ENCODE data around the gene DTX3L. TPM values are rescaled to one million over a fixed set of nuclear protein-coding genes. Genes with fewer than 3 reads are reported as not detected.
A peak's percentile ranks its signal among the peaks of the same experiment; 100 is the strongest.

The DTX3L gene
- total and polyA plus RNA-seq, 10 of the 15 experiments (the other 5 are each of a cell fraction or from before 2014, with no cell fraction given) = 9.9 to 41.4 (median 21.7) TPM

DNA sequence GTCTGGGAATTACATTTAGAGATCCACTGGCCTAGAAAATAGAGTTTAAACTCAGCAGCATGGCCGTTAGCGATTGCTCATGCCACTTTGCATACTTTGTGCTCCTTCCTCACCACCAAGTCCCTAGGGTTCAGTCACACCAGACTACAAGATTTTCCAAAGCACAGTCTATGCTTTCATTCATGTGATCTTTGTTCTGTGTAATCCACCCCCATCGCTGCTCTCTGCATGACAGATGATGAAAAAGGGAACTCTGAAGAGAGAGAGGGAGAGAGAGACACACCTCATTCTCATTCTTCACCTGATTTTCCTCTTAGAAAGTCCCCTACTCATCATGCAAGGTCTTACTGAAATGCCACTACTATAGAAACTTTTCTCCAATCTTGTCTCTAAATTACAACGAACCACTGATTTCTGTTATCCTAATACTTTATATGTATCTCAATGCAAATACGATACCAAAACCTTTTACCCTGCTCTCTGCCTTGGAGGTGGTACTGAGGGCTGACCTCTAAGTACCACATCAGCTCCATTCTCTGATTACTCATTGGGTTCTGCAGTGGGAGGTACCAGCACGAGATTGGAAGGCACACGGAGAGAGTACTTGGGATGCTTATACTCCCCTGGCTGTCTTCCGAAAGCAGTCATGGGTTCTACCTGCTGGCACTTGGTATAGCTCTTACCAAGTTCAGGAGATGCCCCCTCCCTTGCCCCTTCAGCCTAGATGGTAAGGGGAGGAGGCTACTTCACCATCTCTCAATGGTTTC is 12.2 kb downstream of the DTX3L start (continued):
- TF ChIP-seq CHD4 (IDR thresholded peaks at IDR 0.05) (no peak), GATAD2B (conservative IDR thresholded peaks at IDR 0.05; ENCODE audit: low read depth) (peak; percentile 82), HDGF (IDR thresholded peaks at IDR 0.05) (no peak; the same call in 1 of the 2 replicates), WRNIP1 (IDR thresholded peaks at IDR 0.05; ENCODE audit: borderline replicate concordance, low read depth, low read length) (no peak), ZNF622 (IDR thresholded peaks at IDR 0.05) (no peak), NR2C2 (IDR thresholded peaks at IDR 0.05; ENCODE audit: borderline replicate concordance, control insufficient read depth, insufficient read length, low read depth) (no peak), STAT1 (conservative IDR thresholded peaks at IDR 0.05) (no peak), RCOR1 (conservative IDR thresholded peaks at IDR 0.05; ENCODE audit: low read depth, low read length) (0 out of 2 replicates have a peak, but pooled peaks have one; percentile 85), SP1 (IDR thresholded peaks at IDR 0.05; ENCODE audit: low read depth, low read length) (peak; percentile 67), FOXK2 (IDR thresholded peaks at IDR 0.05) (no peak), IRF4 (IDR thresholded peaks at IDR 0.05; ENCODE audit: low read depth, low read length) (peak; percentile 92), RAD21 (IDR thresholded peaks at IDR 0.05; ENCODE audit: insufficient read depth, low read depth, low read length) (no peak), ZSCAN29 (IDR thresholded peaks at IDR 0.05) (no peak), CBX3 (IDR thresholded peaks at IDR 0.05; ENCODE audit: borderline replicate concordance, low read depth) (no peak), CHD1 (IDR thresholded peaks at IDR 0.05; ENCODE audit: low read depth, low read length) (0 out of 2 replicates have a peak, but pooled peaks have one; percentile 82), CBX5 (IDR thresholded peaks at IDR 0.05; ENCODE audit: low read depth) (peak; percentile 71; the same call in 1 of the 2 replicates), STAT3 (IDR thresholded peaks at IDR 0.05; ENCODE audit: low read depth, low read length) (no peak)
- TF ChIP-seq, protein P1, sequence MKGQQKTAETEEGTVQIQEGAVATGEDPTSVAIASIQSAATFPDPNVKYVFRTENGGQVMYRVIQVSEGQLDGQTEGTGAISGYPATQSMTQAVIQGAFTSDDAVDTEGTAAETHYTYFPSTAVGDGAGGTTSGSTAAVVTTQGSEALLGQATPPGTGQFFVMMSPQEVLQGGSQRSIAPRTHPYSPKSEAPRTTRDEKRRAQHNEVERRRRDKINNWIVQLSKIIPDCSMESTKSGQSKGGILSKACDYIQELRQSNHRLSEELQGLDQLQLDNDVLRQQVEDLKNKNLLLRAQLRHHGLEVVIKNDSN (IDR thresholded peaks at IDR 0.05; ENCODE audit: borderline replicate concordance, extremely low read length, insufficient read depth, low read depth, low read length) = no peak
- TF ChIP-seq, protein P2, sequence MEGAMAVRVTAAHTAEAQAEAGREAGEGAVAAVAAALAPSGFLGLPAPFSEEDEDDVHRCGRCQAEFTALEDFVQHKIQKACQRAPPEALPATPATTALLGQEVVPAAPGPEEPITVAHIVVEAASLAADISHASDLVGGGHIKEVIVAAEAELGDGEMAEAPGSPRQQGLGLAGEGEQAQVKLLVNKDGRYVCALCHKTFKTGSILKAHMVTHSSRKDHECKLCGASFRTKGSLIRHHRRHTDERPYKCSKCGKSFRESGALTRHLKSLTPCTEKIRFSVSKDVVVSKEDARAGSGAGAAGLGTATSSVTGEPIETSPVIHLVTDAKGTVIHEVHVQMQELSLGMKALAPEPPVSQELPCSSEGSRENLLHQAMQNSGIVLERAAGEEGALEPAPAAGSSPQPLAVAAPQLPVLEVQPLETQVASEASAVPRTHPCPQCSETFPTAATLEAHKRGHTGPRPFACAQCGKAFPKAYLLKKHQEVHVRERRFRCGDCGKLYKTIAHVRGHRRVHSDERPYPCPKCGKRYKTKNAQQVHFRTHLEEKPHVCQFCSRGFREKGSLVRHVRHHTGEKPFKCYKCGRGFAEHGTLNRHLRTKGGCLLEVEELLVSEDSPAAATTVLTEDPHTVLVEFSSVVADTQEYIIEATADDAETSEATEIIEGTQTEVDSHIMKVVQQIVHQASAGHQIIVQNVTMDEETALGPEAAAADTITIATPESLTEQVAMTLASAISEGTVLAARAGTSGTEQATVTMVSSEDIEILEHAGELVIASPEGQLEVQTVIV (IDR thresholded peaks at IDR 0.05; ENCODE audit: borderline replicate concordance, partially characterized antibody) = no peak
- TF ChIP-seq, protein P3, sequence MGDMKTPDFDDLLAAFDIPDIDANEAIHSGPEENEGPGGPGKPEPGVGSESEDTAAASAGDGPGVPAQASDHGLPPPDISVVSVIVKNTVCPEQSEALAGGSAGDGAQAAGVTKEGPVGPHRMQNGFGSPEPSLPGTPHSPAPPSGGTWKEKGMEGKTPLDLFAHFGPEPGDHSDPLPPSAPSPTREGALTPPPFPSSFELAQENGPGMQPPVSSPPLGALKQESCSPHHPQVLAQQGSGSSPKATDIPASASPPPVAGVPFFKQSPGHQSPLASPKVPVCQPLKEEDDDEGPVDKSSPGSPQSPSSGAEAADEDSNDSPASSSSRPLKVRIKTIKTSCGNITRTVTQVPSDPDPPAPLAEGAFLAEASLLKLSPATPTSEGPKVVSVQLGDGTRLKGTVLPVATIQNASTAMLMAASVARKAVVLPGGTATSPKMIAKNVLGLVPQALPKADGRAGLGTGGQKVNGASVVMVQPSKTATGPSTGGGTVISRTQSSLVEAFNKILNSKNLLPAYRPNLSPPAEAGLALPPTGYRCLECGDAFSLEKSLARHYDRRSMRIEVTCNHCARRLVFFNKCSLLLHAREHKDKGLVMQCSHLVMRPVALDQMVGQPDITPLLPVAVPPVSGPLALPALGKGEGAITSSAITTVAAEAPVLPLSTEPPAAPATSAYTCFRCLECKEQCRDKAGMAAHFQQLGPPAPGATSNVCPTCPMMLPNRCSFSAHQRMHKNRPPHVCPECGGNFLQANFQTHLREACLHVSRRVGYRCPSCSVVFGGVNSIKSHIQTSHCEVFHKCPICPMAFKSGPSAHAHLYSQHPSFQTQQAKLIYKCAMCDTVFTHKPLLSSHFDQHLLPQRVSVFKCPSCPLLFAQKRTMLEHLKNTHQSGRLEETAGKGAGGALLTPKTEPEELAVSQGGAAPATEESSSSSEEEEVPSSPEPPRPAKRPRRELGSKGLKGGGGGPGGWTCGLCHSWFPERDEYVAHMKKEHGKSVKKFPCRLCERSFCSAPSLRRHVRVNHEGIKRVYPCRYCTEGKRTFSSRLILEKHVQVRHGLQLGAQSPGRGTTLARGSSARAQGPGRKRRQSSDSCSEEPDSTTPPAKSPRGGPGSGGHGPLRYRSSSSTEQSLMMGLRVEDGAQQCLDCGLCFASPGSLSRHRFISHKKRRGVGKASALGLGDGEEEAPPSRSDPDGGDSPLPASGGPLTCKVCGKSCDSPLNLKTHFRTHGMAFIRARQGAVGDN (IDR thresholded peaks at IDR 0.05) = peak; percentile 74
- TF ChIP-seq, protein P4, sequence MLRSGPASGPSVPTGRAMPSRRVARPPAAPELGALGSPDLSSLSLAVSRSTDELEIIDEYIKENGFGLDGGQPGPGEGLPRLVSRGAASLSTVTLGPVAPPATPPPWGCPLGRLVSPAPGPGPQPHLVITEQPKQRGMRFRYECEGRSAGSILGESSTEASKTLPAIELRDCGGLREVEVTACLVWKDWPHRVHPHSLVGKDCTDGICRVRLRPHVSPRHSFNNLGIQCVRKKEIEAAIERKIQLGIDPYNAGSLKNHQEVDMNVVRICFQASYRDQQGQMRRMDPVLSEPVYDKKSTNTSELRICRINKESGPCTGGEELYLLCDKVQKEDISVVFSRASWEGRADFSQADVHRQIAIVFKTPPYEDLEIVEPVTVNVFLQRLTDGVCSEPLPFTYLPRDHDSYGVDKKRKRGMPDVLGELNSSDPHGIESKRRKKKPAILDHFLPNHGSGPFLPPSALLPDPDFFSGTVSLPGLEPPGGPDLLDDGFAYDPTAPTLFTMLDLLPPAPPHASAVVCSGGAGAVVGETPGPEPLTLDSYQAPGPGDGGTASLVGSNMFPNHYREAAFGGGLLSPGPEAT (IDR thresholded peaks at IDR 0.05; ENCODE audit: low read depth) = peak; percentile 98
